GM12878 (cell line): Measurements from ENCODE around the gene SPATA24. TPM values are rescaled to one million over a fixed set of nuclear protein-coding genes. Genes with fewer than 3 reads are reported as not detected.

Experiments used
- CEBPB ChIP-seq, 2 experiments: fragments of 150-350 bp in 1 of 2; IDR thresholded peaks; 2 replicates each; pipeline ENCODE4 v1.6.1; 2012 to 2014; ENCODE audit warnings: low read depth in 2 of 2, low read length in 2 of 2, borderline replicate concordance in 1 of 2, inconsistent platforms in 1 of 2
- CREM ChIP-seq: IDR thresholded peaks from 2 replicates; pipeline ENCODE4 v1.6.1; 2014; ENCODE audit warnings: antibody characterized with exemption, low read depth
- DPF2 ChIP-seq: fragments of 450-650 bp; IDR thresholded peaks from 2 replicates; pipeline ENCODE4 v1.6.1; 2017; ENCODE audit warnings: mild to moderate bottlenecking
- EED ChIP-seq: sonication (generic); IDR thresholded peaks from 2 replicates; pipeline ENCODE4 v1.6.1; 2016; ENCODE audit warnings: antibody characterized with exemption, low read depth
- EP300 ChIP-seq, 2 experiments: fragments of 150-350 bp in 1 of 2; IDR thresholded peaks; 2 replicates each; pipeline ENCODE4 v1.6.1; 2011 to 2012; ENCODE audit warnings: low read depth in 2 of 2, low read length in 2 of 2, borderline replicate concordance in 1 of 2, improper control_type of control experiment in 1 of 2, inconsistent platforms in 1 of 2; ENCODE audit not compliant: control insufficient read depth in 1 of 2
- IRF4 ChIP-seq: IDR thresholded peaks from 2 replicates; pipeline ENCODE4 v1.6.1; 2011; ENCODE audit warnings: low read depth, low read length
- IRF5 ChIP-seq: fragments of 450-650 bp; IDR thresholded peaks from 2 replicates; pipeline ENCODE4 v1.6.1; 2017; ENCODE audit warnings: borderline replicate concordance
- PAX8 ChIP-seq: fragments of 450-650 bp; IDR thresholded peaks from 2 replicates; pipeline ENCODE4 v1.6.1; 2017; ENCODE audit warnings: mild to moderate bottlenecking, moderate library complexity
- PKNOX1 ChIP-seq: fragments of 450-650 bp; IDR thresholded peaks from 2 replicates; pipeline ENCODE4 v1.6.1; 2016; ENCODE audit warnings: mild to moderate bottlenecking
- POLR2AphosphoS5 ChIP-seq: IDR thresholded peaks from 2 replicates; pipeline ENCODE4 v1.6.1; 2011; ENCODE audit warnings: mild to moderate bottlenecking, low read length, inconsistent platforms
- RB1 ChIP-seq: fragments of 450-650 bp; formaldehyde crosslinking; IDR thresholded peaks from 2 replicates; pipeline ENCODE4 v1.6.1; 2017; ENCODE audit warnings: mild to moderate bottlenecking, borderline replicate concordance
- RBBP5 ChIP-seq: fragments of 200-600 bp; sonication (generic); conservative IDR thresholded peaks from 2 replicates; pipeline ENCODE4 v1.6.1; 2016
- RCOR1 ChIP-seq: conservative IDR thresholded peaks from 2 replicates; pipeline ENCODE4 v1.6.1; 2012; ENCODE audit warnings: low read depth, low read length, improper control_type of control experiment
- SMC3 ChIP-seq: IDR thresholded peaks from 2 replicates; pipeline ENCODE4 v1.6.1; 2011; ENCODE audit warnings: low read length, improper control_type of control experiment, borderline replicate concordance
- SP1 ChIP-seq: IDR thresholded peaks from one replicate; pipeline ENCODE4 v1.6.1; 2011; ENCODE audit warnings: low read depth, low read length
- SPI1 ChIP-seq: IDR thresholded peaks from 2 replicates; pipeline ENCODE4 v1.6.1; 2011; ENCODE audit warnings: low read depth, mild to moderate bottlenecking, low read length, moderate library complexity, borderline replicate concordance; ENCODE audit not compliant: insufficient read depth
- SUPT20H ChIP-seq: IDR thresholded peaks from 2 replicates; pipeline ENCODE4 v1.6.1; 2011; ENCODE audit warnings: low read depth, mild to moderate bottlenecking, low read length, moderate library complexity, borderline replicate concordance; ENCODE audit not compliant: control insufficient read depth
- USF1 ChIP-seq: IDR thresholded peaks from 2 replicates; pipeline ENCODE4 v1.6.1; 2011; ENCODE audit warnings: borderline replicate concordance, low read depth, mild to moderate bottlenecking, moderate library complexity, mixed read lengths, low read length; ENCODE audit not compliant: insufficient read depth; ENCODE audit errors: extremely low read length
- ZNF217 ChIP-seq: fragments of 450-650 bp; IDR thresholded peaks from 2 replicates; pipeline ENCODE4 v1.6.1; 2017; ENCODE audit warnings: antibody characterized with exemption, mild to moderate bottlenecking
- polyA plus RNA-seq, 11 experiments: library from polyadenylated mRNA; depleted of rRNA in 4 of 11; unstranded in 6 of 11; stranded (reverse) in 5 of 11; fragments of >200 nt; fragmentation: Nextera tagmentation in 4 of 11; fragmentation: Illumina TruSeq in 1 of 11; extraction: Ambion mirVana in 4 of 11; extraction: Trizol in 1 of 11; gene quantifications; 1 replicate in 1 of 11; 2 replicates in 10 of 11; pipeline versions ENCODE4 v1.2.1 to v1.2.3, GENCODE V29; 2011 to 2016; ENCODE audit warnings: inconsistent platforms in 2 of 11, missing spikeins in 2 of 11, low read depth in 1 of 11
- total RNA-seq, 4 experiments: library from RNA; depleted of rRNA in 3 of 4; stranded (reverse); fragments of >200 nt in 3 of 4; fragmentation: Illumina TruSeq in 1 of 4; extraction: Trizol in 1 of 4; gene quantifications; 2 replicates each; pipeline versions ENCODE4 v1.2.1 to v1.2.3, GENCODE V29; 2013 to 2021
- TF ChIP-seq, protein P1 (sequence below): IDR thresholded peaks from 2 replicates; pipeline ENCODE4 v1.6.1; 2012; ENCODE audit warnings: low read depth, low read length, improper control_type of control experiment
- TF ChIP-seq, protein P2 (sequence below): IDR thresholded peaks from 2 replicates; pipeline ENCODE4 v1.6.1; 2012; ENCODE audit warnings: mild to moderate bottlenecking, low read depth, low read length
- TF ChIP-seq, protein P3 (sequence below): IDR thresholded peaks from 2 replicates; pipeline ENCODE4 v1.6.1; 2011; ENCODE audit warnings: low read depth, low read length, improper control_type of control experiment, borderline replicate concordance

SPATA24 gene
- total and polyA plus RNA-seq, 10 of the 15 experiments (the other 5 are each of a cell fraction or from before 2014, with no cell fraction given), result 4.1 to 9.8 (median 7.3) TPM

DNA sequence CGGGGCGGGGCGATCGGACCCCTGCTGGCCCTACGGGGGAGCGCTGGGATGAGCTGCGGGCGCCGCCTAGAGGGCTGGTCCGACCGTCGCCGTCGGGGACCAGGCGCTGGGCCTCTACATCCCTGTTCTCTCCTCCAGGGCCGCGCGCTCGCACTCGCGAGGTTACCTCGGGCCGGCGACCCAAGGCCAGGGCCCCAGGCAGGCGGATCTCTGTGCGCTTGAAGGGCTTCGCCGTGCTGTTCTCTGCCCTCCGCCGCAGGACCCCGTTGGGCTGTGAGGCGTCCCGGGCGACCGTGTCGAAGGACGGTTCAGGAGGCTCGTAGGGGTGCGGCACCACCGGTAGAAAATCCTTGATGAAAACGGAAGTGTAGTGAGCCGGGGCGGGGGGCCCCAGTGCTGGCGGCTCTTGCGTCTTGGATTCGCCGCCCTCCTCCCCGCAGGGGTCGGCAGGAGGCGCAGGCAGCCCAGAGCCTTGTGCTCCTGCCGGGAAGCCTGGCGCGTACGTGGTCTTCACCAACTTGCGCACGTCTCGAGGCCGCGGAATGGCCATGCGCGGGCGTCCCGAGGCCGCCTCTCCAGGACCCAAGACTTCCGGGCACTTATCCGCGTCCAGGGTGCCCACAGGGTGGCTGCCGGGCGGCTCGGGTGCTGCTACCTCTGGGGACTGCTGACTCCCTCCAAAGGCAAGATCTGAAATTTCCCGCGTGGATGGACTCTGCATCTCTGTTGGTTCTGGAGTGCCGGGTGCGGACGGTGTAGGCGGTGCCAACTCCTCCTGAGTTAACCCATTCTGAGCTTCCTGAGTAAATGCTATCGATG is 11.0 kb downstream of the SPATA24 start (continued):
- no peak for TF ChIP-seq PAX8
- no peak; the same call in 1 of the 2 replicates for TF ChIP-seq ZNF217
- no peak; the same call in 1 of the 2 replicates for TF ChIP-seq RB1
- TF ChIP-seq, protein P1, sequence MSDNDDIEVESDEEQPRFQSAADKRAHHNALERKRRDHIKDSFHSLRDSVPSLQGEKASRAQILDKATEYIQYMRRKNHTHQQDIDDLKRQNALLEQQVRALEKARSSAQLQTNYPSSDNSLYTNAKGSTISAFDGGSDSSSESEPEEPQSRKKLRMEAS, result no peak
- TF ChIP-seq, protein P2, sequence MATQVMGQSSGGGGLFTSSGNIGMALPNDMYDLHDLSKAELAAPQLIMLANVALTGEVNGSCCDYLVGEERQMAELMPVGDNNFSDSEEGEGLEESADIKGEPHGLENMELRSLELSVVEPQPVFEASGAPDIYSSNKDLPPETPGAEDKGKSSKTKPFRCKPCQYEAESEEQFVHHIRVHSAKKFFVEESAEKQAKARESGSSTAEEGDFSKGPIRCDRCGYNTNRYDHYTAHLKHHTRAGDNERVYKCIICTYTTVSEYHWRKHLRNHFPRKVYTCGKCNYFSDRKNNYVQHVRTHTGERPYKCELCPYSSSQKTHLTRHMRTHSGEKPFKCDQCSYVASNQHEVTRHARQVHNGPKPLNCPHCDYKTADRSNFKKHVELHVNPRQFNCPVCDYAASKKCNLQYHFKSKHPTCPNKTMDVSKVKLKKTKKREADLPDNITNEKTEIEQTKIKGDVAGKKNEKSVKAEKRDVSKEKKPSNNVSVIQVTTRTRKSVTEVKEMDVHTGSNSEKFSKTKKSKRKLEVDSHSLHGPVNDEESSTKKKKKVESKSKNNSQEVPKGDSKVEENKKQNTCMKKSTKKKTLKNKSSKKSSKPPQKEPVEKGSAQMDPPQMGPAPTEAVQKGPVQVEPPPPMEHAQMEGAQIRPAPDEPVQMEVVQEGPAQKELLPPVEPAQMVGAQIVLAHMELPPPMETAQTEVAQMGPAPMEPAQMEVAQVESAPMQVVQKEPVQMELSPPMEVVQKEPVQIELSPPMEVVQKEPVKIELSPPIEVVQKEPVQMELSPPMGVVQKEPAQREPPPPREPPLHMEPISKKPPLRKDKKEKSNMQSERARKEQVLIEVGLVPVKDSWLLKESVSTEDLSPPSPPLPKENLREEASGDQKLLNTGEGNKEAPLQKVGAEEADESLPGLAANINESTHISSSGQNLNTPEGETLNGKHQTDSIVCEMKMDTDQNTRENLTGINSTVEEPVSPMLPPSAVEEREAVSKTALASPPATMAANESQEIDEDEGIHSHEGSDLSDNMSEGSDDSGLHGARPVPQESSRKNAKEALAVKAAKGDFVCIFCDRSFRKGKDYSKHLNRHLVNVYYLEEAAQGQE, result no peak
- no peak for TF ChIP-seq PKNOX1
- TF ChIP-seq RCOR1, result no peak
- TF ChIP-seq IRF4, result no peak
- TF ChIP-seq USF1, result no peak
- peak; percentile 40; the same call in 1 of the 2 replicates for TF ChIP-seq SMC3
- TF ChIP-seq EP300 (IDR thresholded peaks at IDR 0.05; ENCODE audit: borderline replicate concordance in 1 of 2, control insufficient read depth in 1 of 2, low read depth in 2 of 2, low read length in 2 of 2), result no peak
- TF ChIP-seq, protein P3, sequence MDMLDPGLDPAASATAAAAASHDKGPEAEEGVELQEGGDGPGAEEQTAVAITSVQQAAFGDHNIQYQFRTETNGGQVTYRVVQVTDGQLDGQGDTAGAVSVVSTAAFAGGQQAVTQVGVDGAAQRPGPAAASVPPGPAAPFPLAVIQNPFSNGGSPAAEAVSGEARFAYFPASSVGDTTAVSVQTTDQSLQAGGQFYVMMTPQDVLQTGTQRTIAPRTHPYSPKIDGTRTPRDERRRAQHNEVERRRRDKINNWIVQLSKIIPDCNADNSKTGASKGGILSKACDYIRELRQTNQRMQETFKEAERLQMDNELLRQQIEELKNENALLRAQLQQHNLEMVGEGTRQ, result no peak
- peak; percentile 26 for TF ChIP-seq SP1
- TF ChIP-seq POLR2AphosphoS5, result peak; percentile 56
- no peak for TF ChIP-seq IRF5
- TF ChIP-seq CEBPB (IDR thresholded peaks at IDR 0.05; ENCODE audit: borderline replicate concordance in 1 of 2, low read depth in 2 of 2, low read length in 2 of 2), result no peak
- peak; percentile 56 for TF ChIP-seq SPI1
- no peak for TF ChIP-seq SUPT20H
- TF ChIP-seq CREM, result peak; percentile 62
- TF ChIP-seq DPF2, result peak; percentile 56; the same call in 1 of the 2 replicates
- TF ChIP-seq RBBP5, result no peak
- no peak for TF ChIP-seq EED
